OCI-LY1 (cell line): ENCODE results near the gene ZNF831.

ENCODE experiments used
- EZH2 ChIP-seq: fragments of 200-600 bp; sonication (generic), shearing (Covaris generic); IDR thresholded peaks from 2 replicates; pipeline ENCODE4 v1.8.0; 2017; ENCODE audit warnings: borderline replicate concordance, mixed run types, mild to moderate bottlenecking, antibody characterized with exemption, low read length, moderate library complexity, mixed read lengths
- TF ChIP-seq, protein P1 (sequence below): fragments of 200-600 bp; sonication (generic), shearing (Covaris generic); IDR thresholded peaks from 2 replicates; pipeline ENCODE4 v1.5.1; 2017; ENCODE audit warnings: mild to moderate bottlenecking, antibody characterized with exemption, low read length, moderate library complexity, mixed read lengths

DNA sequence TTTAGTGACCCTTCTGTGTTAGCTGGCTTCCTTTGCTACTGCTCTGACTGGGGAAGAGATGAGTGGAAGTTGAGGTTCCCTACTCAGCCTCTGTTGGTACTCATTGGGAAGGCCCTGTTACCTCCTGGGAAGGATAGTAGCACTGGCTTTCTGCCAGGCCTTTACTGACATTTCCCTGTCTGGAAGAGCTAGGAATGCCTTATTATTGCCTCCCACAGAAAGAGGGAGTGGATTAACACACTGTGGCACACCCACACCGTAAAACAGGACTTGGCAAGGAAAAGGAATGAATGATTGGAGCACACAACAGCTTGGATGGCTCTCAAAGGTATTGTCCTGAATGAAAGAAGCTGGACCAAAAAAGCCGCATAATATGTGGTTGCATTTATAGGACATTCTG is 12.2 kb downstream of the ZNF831 start:
- TF ChIP-seq, protein P1, sequence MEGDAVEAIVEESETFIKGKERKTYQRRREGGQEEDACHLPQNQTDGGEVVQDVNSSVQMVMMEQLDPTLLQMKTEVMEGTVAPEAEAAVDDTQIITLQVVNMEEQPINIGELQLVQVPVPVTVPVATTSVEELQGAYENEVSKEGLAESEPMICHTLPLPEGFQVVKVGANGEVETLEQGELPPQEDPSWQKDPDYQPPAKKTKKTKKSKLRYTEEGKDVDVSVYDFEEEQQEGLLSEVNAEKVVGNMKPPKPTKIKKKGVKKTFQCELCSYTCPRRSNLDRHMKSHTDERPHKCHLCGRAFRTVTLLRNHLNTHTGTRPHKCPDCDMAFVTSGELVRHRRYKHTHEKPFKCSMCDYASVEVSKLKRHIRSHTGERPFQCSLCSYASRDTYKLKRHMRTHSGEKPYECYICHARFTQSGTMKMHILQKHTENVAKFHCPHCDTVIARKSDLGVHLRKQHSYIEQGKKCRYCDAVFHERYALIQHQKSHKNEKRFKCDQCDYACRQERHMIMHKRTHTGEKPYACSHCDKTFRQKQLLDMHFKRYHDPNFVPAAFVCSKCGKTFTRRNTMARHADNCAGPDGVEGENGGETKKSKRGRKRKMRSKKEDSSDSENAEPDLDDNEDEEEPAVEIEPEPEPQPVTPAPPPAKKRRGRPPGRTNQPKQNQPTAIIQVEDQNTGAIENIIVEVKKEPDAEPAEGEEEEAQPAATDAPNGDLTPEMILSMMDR: no peak
- no peak for TF ChIP-seq EZH2
